Mucosa of descending colon (tissue), 3 donors: ENCODE results near the gene HMX2. TPM values are rescaled to one million over a fixed set of nuclear protein-coding genes. Genes with fewer than 3 reads are reported as not detected.
"Not testable (repeated sequence)": the region's sequence is repeated elsewhere in the genome, so short reads cannot be mapped to it uniquely, and the experiment has no call there.

ENCODE experiments used
- ATAC-seq: fragments of 200-7000 bp; cut with Tn5 transposase; one replicate; pipeline ENCODE4 v1.9.1; 2020; ENCODE audit warnings: mild to moderate bottlenecking, moderate library complexity
- DNase-seq, 3 donors: peaks; one replicate each; pipeline ENCODE4 v3.0.0-alpha.2; 2020
- H3K36me3 ChIP-seq: fragments of 200-600 bp; one replicate; pipeline ENCODE4 v1.8.0; 2021; ENCODE audit warnings: low read depth, mild to moderate bottlenecking
- H3K4me1 ChIP-seq: fragments of 200-600 bp; one replicate; pipeline ENCODE4 v1.8.0; 2021; ENCODE audit warnings: low read depth, mild to moderate bottlenecking
- H3K4me3 ChIP-seq: fragments of 200-600 bp; one replicate; pipeline ENCODE4 v1.8.0; 2021; ENCODE audit warnings: mild to moderate bottlenecking
- H3K9me3 ChIP-seq: fragments of 200-600 bp; one replicate; pipeline ENCODE4 v1.8.0; 2021; ENCODE audit warnings: mild to moderate bottlenecking
- CTCF ChIP-seq: fragments of 200-600 bp; IDR thresholded peaks from one replicate; pipeline ENCODE4 v1.8.0; 2022; ENCODE audit warnings: antibody characterized with exemption, mild to moderate bottlenecking
- intact Hi-C, 2 donors: fragments of 100-400 bp; cut with DNase I in 1 of 2; cut with micrococcal nuclease in 1 of 2; formaldehyde crosslinking; loops; one replicate each; pipeline versions ENCODE4 v1.11.0 to v1.11.1; 2022; cut with DNase I, micrococcal nuclease
- total RNA-seq, 3 donors: library from RNA; stranded (reverse); fragmentation: NEBNext Ultra II Directional in 2 of 3; extraction: Animal tissue kit (Norgen Biotek cat#: 25700) in 2 of 3; gene quantifications; one replicate each; pipeline versions ENCODE4 v1.2.1 to v1.2.4, GENCODE V29; 2021 to 2023
- donor health status: DM: no; HTN: no; CAD: no; lungs with moderate emphysema.
- donor health status: DM: no; HTN: no; CAD: no.
- donor health status: DM: no; HTN: yes; CAD: no.

The HMX2 gene
- total RNA-seq, 3 donors from 2014 or later = 0.17 to 0.25 (median 0.24) TPM

GRCh38 chr10:123166618-123167017, 18.7 kb downstream of the HMX2 start:
- H3K4me1 ChIP-seq = no peaks in the 10 kb centered on the region
- no peak for ATAC-seq
- intact Hi-C loops = no loop called here
- DNase-seq = no peak
- H3K36me3 ChIP-seq = no peaks in the 10 kb centered on the region
- H3K9me3 ChIP-seq = no peaks in the 10 kb centered on the region
- TF ChIP-seq CTCF = no peak
- no peak overlapping the region for H3K4me3 ChIP-seq

GRCh38 chr10:123170961-123171360, 23.0 kb downstream of the HMX2 start:
- no peak for TF ChIP-seq CTCF
- Histone ChIP-seq H3K4me1 (no peaks in the 10 kb centered on the region), H3K4me3 (no peak overlapping the region), H3K9me3 (no peaks in the 10 kb centered on the region), H3K36me3 (no peaks in the 10 kb centered on the region)
- DNase-seq (no peak), ATAC-seq (no peak)
- intact Hi-C loops = no loop called here

GRCh38 chr10:123171616-123172015, 23.7 kb downstream of the HMX2 start:
- H3K4me1 ChIP-seq, H3K36me3 ChIP-seq, ATAC-seq, H3K9me3 ChIP-seq, intact Hi-C loops, DNase-seq, H3K4me3 ChIP-seq: not testable (repeated sequence)

- H3K36me3 ChIP-seq = no peaks in the 10 kb centered on the region
These were observed 27.8 kb downstream of the HMX2 start for GRCh38 chr10:123175389-123176387.

GRCh38 chr10:123178390-123178789, 30.5 kb downstream of the HMX2 start:
- not testable (repeated sequence) for DNase-seq

More at GRCh38 chr10:123175389-123176387, 27.8 kb downstream of the HMX2 start:
- Histone ChIP-seq H3K9me3 (no peaks in the 10 kb centered on the region), H3K4me1 (no peaks in the 10 kb centered on the region), H3K4me3 (no peak overlapping the region)
- DNase-seq (no peak), ATAC-seq (no peak)
- intact Hi-C loops = no loop called here
- no peak for TF ChIP-seq CTCF

GRCh38 chr10:123180101-123181090, 32.5 kb downstream of the HMX2 start:
- H3K36me3 ChIP-seq = no peaks in the 10 kb centered on the region
- H3K4me3 ChIP-seq = no peak overlapping the region

More at GRCh38 chr10:123178390-123178789, 30.5 kb downstream of the HMX2 start:
- H3K36me3 ChIP-seq, H3K9me3 ChIP-seq, H3K4me1 ChIP-seq, ATAC-seq, intact Hi-C loops, H3K4me3 ChIP-seq: not testable (repeated sequence)

More at GRCh38 chr10:123180101-123181090, 32.5 kb downstream of the HMX2 start:
- DNase-seq (no peak), ATAC-seq (no peak)
- H3K4me1 ChIP-seq = no peaks in the 10 kb centered on the region
- intact Hi-C loops = no loop called here
- peaks cover 25% of the 10 kb centered on the region for H3K9me3 ChIP-seq
- TF ChIP-seq CTCF = no peak
